Hepatocyte (in vitro differentiated cells): Measurements from ENCODE around the gene MACROD2. TPM values are rescaled to one million over a fixed set of nuclear protein-coding genes. Genes with fewer than 3 reads are reported as not detected.
"Not testable (repeated sequence)": the region's sequence is repeated elsewhere in the genome, so short reads cannot be mapped to it uniquely, and the experiment has no call there.

Experiments
- DNase-seq: peaks from one replicate; pipeline ENCODE4 v3.0.0-alpha.2; 2016; ENCODE audit warnings: low spot score
- H2AFZ ChIP-seq: fragments of 200-600 bp; sonication (generic); 2 replicates; pipeline ENCODE4 v1.6.0; 2016; ENCODE audit warnings: antibody characterized with exemption, mild to moderate bottlenecking
- H3K27ac ChIP-seq: fragments of 200-600 bp; sonication (generic); 2 replicates; pipeline ENCODE4 v1.5.1; 2016; ENCODE audit warnings: mild to moderate bottlenecking
- H3K27me3 ChIP-seq: fragments of 200-600 bp; sonication (generic); 2 replicates; pipeline ENCODE4 v1.6.1; 2016
- H3K36me3 ChIP-seq: fragments of 200-600 bp; sonication (generic); replicated peaks from 2 replicates; pipeline ENCODE4 v1.5.1; 2016; ENCODE audit warnings: low read depth; ENCODE audit not compliant: insufficient read depth
- H3K4me1 ChIP-seq: fragments of 200-600 bp; sonication (generic); 2 replicates; pipeline ENCODE4 v1.5.1; 2016; ENCODE audit warnings: mild to moderate bottlenecking, moderate library complexity; ENCODE audit not compliant: insufficient read depth
- H3K4me2 ChIP-seq: fragments of 200-600 bp; sonication (generic); 2 replicates; pipeline ENCODE4 v1.6.0; 2016
- H3K4me3 ChIP-seq: fragments of 200-600 bp; sonication (generic); 2 replicates; pipeline ENCODE4 v1.5.1; 2016; ENCODE audit warnings: mild to moderate bottlenecking
- H3K79me2 ChIP-seq: fragments of 200-600 bp; sonication (generic); 2 replicates; pipeline ENCODE4 v1.6.0; 2017; ENCODE audit warnings: mild to moderate bottlenecking
- H3K9me2 ChIP-seq: fragments of 200-600 bp; sonication (generic); replicated peaks from 2 replicates; pipeline ENCODE4 v1.6.0; 2017; ENCODE audit warnings: mild to moderate bottlenecking; ENCODE audit not compliant: insufficient read depth
- H3K9me3 ChIP-seq: fragments of 200-600 bp; sonication (generic); 2 replicates; pipeline ENCODE4 v1.5.1; 2016; ENCODE audit warnings: low read depth, mild to moderate bottlenecking
- H4K20me1 ChIP-seq: fragments of 200-600 bp; sonication (generic); 2 replicates; pipeline ENCODE4 v1.6.0; 2016; ENCODE audit warnings: mild to moderate bottlenecking; ENCODE audit not compliant: insufficient read depth, poor library complexity, severe bottlenecking
- EZH2 ChIP-seq: fragments of 200-600 bp; sonication (generic); IDR thresholded peaks from 2 replicates; pipeline ENCODE4 v1.6.1; 2016; ENCODE audit warnings: antibody characterized with exemption, mild to moderate bottlenecking, borderline replicate concordance
- EZH2phosphoT487 ChIP-seq: fragments of 200-600 bp; sonication (generic); IDR thresholded peaks from one replicate; pipeline ENCODE4 v1.6.1; 2018; ENCODE audit warnings: antibody characterized with exemption, mild to moderate bottlenecking, low read depth, moderate library complexity; ENCODE audit not compliant: unreplicated experiment, severe bottlenecking
- WGBS: methylation state at CpG from one replicate; pipeline ENCODE4 v1.1.6; 2016; ENCODE audit warnings: low lambda C conversion rate; ENCODE audit errors: missing lambda C conversion rate; 5-methylcytosine and 5-hydroxymethylcytosine counted together
- polyA plus RNA-seq: library from polyadenylated mRNA; unstranded; fragments of >200 nt; fragmentation: Nextera tagmentation; extraction: Ambion mirVana; gene quantifications from 2 replicates; pipeline ENCODE4 v1.2.1, GENCODE V29; 2016
- total RNA-seq: library from RNA; depleted of rRNA; stranded (reverse); fragments of >200 nt; gene quantifications from 2 replicates; pipeline ENCODE4 v1.2.3, GENCODE V29; 2014
- TF ChIP-seq, protein P1 (sequence below): fragments of 200-600 bp; sonication (generic); IDR thresholded peaks from 2 replicates; pipeline ENCODE4 v1.5.1; 2016; ENCODE audit warnings: antibody characterized with exemption, mild to moderate bottlenecking; ENCODE audit not compliant: poor library complexity

The MACROD2 gene
- total and polyA plus RNA-seq, 2 experiments from 2014 or later: 2.4 to 3.1 TPM

DNA sequence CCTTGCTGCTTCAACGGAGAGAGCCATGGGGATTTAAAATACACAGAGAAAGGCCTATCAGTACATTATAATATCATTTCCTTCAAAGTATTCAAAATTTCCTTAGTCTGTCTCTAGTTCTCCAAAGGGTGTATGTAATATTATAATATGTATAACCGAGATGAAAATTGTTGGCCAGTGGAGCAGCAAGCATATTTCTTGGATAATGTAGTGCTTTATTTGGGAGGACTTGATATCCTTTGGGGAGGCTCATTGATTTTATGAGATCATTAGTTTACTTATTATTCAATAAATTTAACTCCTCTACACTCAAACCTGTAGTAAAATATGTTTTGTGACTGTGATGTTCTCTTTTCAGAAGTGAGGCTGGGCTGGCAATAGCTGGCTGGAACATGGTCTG lies 1145.0 kb downstream of the MACROD2 start:
- TF ChIP-seq EZH2 (no peak), EZH2phosphoT487 (no peak)
- TF ChIP-seq, protein P1, sequence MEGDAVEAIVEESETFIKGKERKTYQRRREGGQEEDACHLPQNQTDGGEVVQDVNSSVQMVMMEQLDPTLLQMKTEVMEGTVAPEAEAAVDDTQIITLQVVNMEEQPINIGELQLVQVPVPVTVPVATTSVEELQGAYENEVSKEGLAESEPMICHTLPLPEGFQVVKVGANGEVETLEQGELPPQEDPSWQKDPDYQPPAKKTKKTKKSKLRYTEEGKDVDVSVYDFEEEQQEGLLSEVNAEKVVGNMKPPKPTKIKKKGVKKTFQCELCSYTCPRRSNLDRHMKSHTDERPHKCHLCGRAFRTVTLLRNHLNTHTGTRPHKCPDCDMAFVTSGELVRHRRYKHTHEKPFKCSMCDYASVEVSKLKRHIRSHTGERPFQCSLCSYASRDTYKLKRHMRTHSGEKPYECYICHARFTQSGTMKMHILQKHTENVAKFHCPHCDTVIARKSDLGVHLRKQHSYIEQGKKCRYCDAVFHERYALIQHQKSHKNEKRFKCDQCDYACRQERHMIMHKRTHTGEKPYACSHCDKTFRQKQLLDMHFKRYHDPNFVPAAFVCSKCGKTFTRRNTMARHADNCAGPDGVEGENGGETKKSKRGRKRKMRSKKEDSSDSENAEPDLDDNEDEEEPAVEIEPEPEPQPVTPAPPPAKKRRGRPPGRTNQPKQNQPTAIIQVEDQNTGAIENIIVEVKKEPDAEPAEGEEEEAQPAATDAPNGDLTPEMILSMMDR: no peak
- Histone ChIP-seq H3K4me1 (peaks cover 6% of the 10 kb centered on the region), H4K20me1 (no peaks in the 10 kb centered on the region), H3K36me3 (no peaks in the 10 kb centered on the region), H3K4me2 (no peak overlapping the region), H3K9me3 (no peaks in the 10 kb centered on the region), H3K79me2 (no peaks in the 10 kb centered on the region), H3K9me2 (no peaks in the 10 kb centered on the region), H3K27ac (no peak overlapping the region), H3K4me3 (no peak overlapping the region), H3K27me3 (no peaks in the 10 kb centered on the region), H2AFZ (no peak overlapping the region)
- WGBS: 83% methylated on average over 2 of the region's 2 CpGs
- DNase-seq: no peak

DNA sequence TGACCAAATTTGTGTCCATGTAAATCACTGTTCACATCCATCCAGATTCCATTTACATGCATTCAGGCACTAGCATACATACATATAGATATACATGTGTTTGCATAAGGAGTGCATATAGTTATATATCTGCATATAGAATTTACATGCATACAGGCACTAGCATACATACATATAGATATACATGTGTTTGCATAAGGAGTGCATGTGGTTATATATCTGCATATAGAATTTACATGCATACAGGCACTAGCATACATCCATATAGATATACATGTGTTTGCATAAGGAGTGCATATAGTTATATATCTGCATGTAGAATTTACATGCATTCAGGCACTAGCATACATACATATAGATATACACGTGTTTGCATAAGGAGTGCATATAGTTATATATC lies 1145.6 kb downstream of the MACROD2 start:
- not testable (repeated sequence) for H3K4me1 ChIP-seq, H3K4me2 ChIP-seq, H3K27ac ChIP-seq, DNase-seq, H2AFZ ChIP-seq, H3K27me3 ChIP-seq, H3K36me3 ChIP-seq, H3K9me3 ChIP-seq, H3K9me2 ChIP-seq, H3K4me3 ChIP-seq, H4K20me1 ChIP-seq, H3K79me2 ChIP-seq
- WGBS: 91% methylated on average over 1 of the region's 1 CpG

DNA sequence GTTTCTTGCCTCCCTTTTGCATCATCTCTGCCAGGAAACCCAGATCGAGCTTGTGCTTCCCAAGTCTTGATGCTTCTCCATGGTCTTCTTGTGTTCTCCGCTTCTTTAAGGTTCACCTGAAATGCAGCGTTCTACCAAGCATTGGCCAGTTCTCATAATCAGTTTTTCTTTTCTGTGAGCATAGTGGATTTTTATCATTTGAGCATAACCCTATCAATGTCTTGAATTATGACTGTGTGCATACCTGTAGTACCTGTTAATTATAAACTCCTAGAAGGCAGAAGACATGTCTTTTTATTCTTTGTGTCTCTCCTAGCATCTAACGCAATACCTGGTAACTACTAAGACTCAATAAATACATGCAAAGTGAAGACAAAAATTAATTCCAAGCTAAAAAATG lies 1146.5 kb downstream of the MACROD2 start:
- H3K4me1 ChIP-seq: peaks cover 7% of the 10 kb centered on the region
- H2AFZ ChIP-seq: no peak overlapping the region
- no peak overlapping the region for H3K4me3 ChIP-seq
- H3K36me3 ChIP-seq: no peaks in the 10 kb centered on the region
- WGBS: 94% methylated on average over 4 of the region's 4 CpGs
- no peak overlapping the region for H3K4me2 ChIP-seq
- no peak overlapping the region for H3K27ac ChIP-seq
- DNase-seq: no peak
- H4K20me1 ChIP-seq: no peaks in the 10 kb centered on the region
- H3K9me2 ChIP-seq: no peaks in the 10 kb centered on the region
- H3K9me3 ChIP-seq: no peaks in the 10 kb centered on the region
- TF ChIP-seq EZH2: no peak
- no peak for TF ChIP-seq EZH2phosphoT487
- TF ChIP-seq, protein P1: no peak
- H3K27me3 ChIP-seq: no peaks in the 10 kb centered on the region
- no peaks in the 10 kb centered on the region for H3K79me2 ChIP-seq

DNA sequence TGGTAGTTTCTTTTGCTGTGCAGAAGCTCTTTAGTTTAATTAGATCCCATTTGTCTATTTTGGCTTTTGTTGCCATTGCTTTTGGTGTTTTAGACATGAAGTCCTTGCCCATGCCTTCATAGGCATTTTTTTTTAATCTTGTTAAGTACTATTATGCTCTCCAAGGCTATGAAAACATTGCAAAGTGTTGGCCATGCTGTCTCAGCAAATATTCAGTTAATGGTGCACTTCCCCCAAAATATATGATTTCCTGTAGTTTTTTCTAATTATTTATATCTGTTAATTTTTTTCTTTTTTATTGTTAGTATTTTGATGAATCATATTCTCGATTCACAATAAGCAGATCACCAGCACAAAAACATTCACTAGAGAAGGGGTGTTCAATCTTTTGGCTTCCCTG lies 1148.2 kb downstream of the MACROD2 start:
- no peak overlapping the region for H3K27ac ChIP-seq
- no peak for DNase-seq
- H3K79me2 ChIP-seq: no peaks in the 10 kb centered on the region
- H3K9me2 ChIP-seq: no peaks in the 10 kb centered on the region
- H3K36me3 ChIP-seq: no peaks in the 10 kb centered on the region
- no peak overlapping the region for H3K4me3 ChIP-seq
- TF ChIP-seq EZH2phosphoT487 (no peak), EZH2 (no peak)
- 100% methylated on average over 1 of the region's 1 CpG for WGBS
- peaks cover 11% of the 10 kb centered on the region for H3K4me1 ChIP-seq
- no peaks in the 10 kb centered on the region for H3K9me3 ChIP-seq
- no peaks in the 10 kb centered on the region for H4K20me1 ChIP-seq
- H3K27me3 ChIP-seq: no peaks in the 10 kb centered on the region
- no peak overlapping the region for H2AFZ ChIP-seq
- H3K4me2 ChIP-seq: no peak overlapping the region
